Fibroblast of villous mesenchyme (primary cell): Measurements from ENCODE around the gene PTPRJ. TPM values are rescaled to one million over a fixed set of nuclear protein-coding genes. Genes with fewer than 3 reads are reported as not detected.

ENCODE experiments used
- DNase-seq: peaks from one replicate; pipeline ENCODE4 v3.0.0-alpha.2; 2010; ENCODE audit warnings: low read depth
- H3K4me3 ChIP-seq: 2 replicates; pipeline ENCODE4 v1.5.1; 2011; ENCODE audit warnings: low read depth, mild to moderate bottlenecking, low read length
- CTCF ChIP-seq: IDR thresholded peaks from 2 replicates; pipeline ENCODE4 v1.5.1; 2012; ENCODE audit warnings: low read depth, mild to moderate bottlenecking, low read length; ENCODE audit not compliant: insufficient read depth
- total RNA-seq: library from RNA; depleted of rRNA; stranded (reverse); fragments of >200 nt; gene quantifications from 2 replicates; pipeline ENCODE4 v1.2.3, GENCODE V29; 2012

PTPRJ gene
- total RNA-seq, 1 donor, result 29.8 TPM

- TF ChIP-seq CTCF, result no peak
- peak; percentile 74 for DNase-seq
Measured at GRCh38 chr11:48169717-48170116, 189.4 kb downstream of the PTPRJ start.

GRCh38 chr11:48170241-48171233 lies 190.2 kb downstream of the PTPRJ start:
- peak; percentile 59 for DNase-seq
- no peak for TF ChIP-seq CTCF
- no peak overlapping the region for H3K4me3 ChIP-seq

More at GRCh38 chr11:48169717-48170116, 189.4 kb downstream of the PTPRJ start:
- H3K4me3 ChIP-seq, result no peak overlapping the region

GRCh38 chr11:48172818-48173609 lies 192.7 kb downstream of the PTPRJ start:
- H3K4me3 ChIP-seq, result peak overlapping the region; percentile 4
- TF ChIP-seq CTCF, result peak; percentile 100
- peak; percentile 65 for DNase-seq

DNA sequence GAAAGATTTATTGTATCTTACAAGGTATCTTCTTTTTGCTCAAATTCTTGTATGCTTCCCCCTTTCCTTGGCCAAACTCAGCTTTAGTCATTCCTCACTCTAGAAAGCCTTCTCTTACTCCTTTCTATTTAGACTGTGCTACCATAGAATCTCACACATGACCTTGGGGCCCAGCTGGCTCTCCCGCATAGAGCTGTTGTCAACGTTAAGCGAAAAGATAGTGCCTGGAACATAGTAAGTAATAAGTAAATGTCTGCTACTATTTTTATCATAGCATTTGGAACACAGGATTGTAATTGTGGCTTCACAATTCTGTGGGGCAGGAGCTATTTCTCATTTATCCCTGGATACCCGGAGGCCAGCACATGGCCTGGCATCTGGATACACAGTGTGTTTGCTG lies 197.3 kb downstream of the PTPRJ start:
- H3K4me3 ChIP-seq, result no peak overlapping the region
- no peak for TF ChIP-seq CTCF
- DNase-seq, result no peak

GRCh38 chr11:48180627-48181026 lies 200.3 kb downstream of the PTPRJ start:
- H3K4me3 ChIP-seq, result no peak overlapping the region
- no peak for TF ChIP-seq CTCF
- no peak for DNase-seq

GRCh38 chr11:48182860-48183526 lies 202.6 kb downstream of the PTPRJ start:
- H3K4me3 ChIP-seq, result no peak overlapping the region
- DNase-seq, result no peak
- no peak for TF ChIP-seq CTCF
